Peyer's patch (tissue), 4 donors: ENCODE measurements around the gene CCDC167. TPM values are rescaled to one million over a fixed set of nuclear protein-coding genes. Genes with fewer than 3 reads are reported as not detected.

Source experiments
- DNase-seq, 3 donors: peaks; one replicate each; pipeline ENCODE4 v3.0.0-alpha.2; 2017 to 2019
- H3K27ac ChIP-seq, 4 donors: fragments of 200-600 bp; sonication (generic); one replicate each; pipeline ENCODE4 v1.5.1; 2016 to 2019
- H3K27me3 ChIP-seq, 2 donors: fragments of 200-600 bp; sonication (generic); one replicate each; pipeline ENCODE4 v1.5.1; 2019
- H3K36me3 ChIP-seq, 3 donors: fragments of 200-600 bp; sonication (generic); one replicate each; pipeline ENCODE4 v1.5.1; 2016 to 2019
- H3K4me1 ChIP-seq, 4 donors: fragments of 200-600 bp; sonication (generic); one replicate each; pipeline ENCODE4 v1.5.1; 2016 to 2019
- H3K4me3 ChIP-seq, 4 donors: fragments of 200-600 bp; sonication (generic); 1 replicate in 3 of 4; 2 replicates in 1 of 4; pipeline ENCODE4 v1.5.1; 2016 to 2019; ENCODE audit warnings: mild to moderate bottlenecking in 1 of 4
- H3K9me3 ChIP-seq, 4 donors: fragments of 200-600 bp; sonication (generic); one replicate each; pipeline ENCODE4 v1.5.1; 2016 to 2019; ENCODE audit warnings: mild to moderate bottlenecking in 1 of 4
- CTCF ChIP-seq, 6 experiments: fragments of 450-650 bp in 4 of 6; fragments of 200-600 bp in 2 of 6; sonication (generic) in 1 of 6; IDR thresholded peaks; one replicate each; pipeline ENCODE4 v1.5.1; 2017 to 2019; ENCODE audit warnings: antibody characterized with exemption in 6 of 6, mild to moderate bottlenecking in 3 of 6, moderate library complexity in 1 of 6
- POLR2A ChIP-seq, 2 donors: fragments of 450-650 bp; IDR thresholded peaks; one replicate each; pipeline ENCODE4 v1.5.1; 2017; ENCODE audit warnings: antibody characterized with exemption in 2 of 2, mild to moderate bottlenecking in 2 of 2, moderate library complexity in 2 of 2
- total RNA-seq, 4 donors: library from RNA; depleted of rRNA; stranded (reverse); fragments of >200 nt; gene quantifications; one replicate each; pipeline ENCODE4 v1.1.0, GENCODE V29; 2016

CCDC167 gene
- total RNA-seq, 4 donors from 2014 or later: 8.0 to 28.1 (median 19.3) TPM

DNA sequence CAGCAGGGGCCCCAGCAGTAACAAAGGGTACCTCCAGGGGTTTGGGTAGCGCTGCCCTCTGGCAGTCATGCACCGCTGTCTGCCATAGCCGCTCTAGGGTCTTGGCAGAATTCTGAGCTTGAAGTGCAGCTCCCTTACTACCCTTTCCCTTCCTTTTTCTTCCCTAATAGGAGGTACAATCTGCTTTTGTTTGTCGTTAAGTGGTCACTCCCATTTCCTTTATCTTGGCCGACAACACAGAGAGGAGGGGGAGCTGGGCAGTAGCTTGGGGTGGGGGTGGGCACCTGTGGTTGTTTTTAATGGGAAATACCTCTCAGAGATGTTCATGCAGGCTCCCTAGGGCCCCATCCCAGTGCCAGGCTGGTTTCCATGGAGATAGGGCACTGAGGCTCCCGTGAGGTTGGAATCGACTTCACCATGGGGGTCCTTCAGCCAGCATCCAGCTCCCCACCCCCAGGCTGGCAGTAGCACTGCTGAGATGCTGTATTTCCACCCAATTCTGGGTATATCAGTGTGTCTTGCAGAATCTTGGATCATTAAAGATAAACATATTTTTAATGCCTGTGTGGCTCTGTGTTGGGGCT lies 18.6 kb downstream of the CCDC167 start:
- Histone ChIP-seq H3K4me1 (no peaks in the 10 kb centered on the region), H3K36me3 (peaks cover 0 to 52% (median 0%) of the 10 kb centered on the region in 3 donors), H3K4me3 (no peak overlapping the region), H3K27ac (no peak overlapping the region), H3K27me3 (no peaks in the 10 kb centered on the region), H3K9me3 (no peaks in the 10 kb centered on the region)
- peak in 1 of 3 donors; percentile 31 for DNase-seq
- TF ChIP-seq CTCF (IDR thresholded peaks at IDR 0.05): no peak
- no peak for TF ChIP-seq POLR2A (IDR thresholded peaks at IDR 0.05)

GRCh38 chr6:37480118-37480736 lies 19.5 kb downstream of the CCDC167 start:
- no peaks in the 10 kb centered on the region for H3K4me1 ChIP-seq
- peak in 1 of 3 donors; percentile 34 for DNase-seq
- H3K4me3 ChIP-seq: no peak overlapping the region
- no peaks in the 10 kb centered on the region for H3K9me3 ChIP-seq
- no peaks in the 10 kb centered on the region for H3K27me3 ChIP-seq
- H3K36me3 ChIP-seq: peaks cover 0 to 59% (median 0%) of the 10 kb centered on the region in 3 donors
- H3K27ac ChIP-seq: no peak overlapping the region
- TF ChIP-seq CTCF (IDR thresholded peaks at IDR 0.05): no peak
- TF ChIP-seq POLR2A (IDR thresholded peaks at IDR 0.05): no peak

GRCh38 chr6:37479266-37479854 lies 20.3 kb downstream of the CCDC167 start:
- Histone ChIP-seq H3K27ac (no peak overlapping the region), H3K4me1 (no peaks in the 10 kb centered on the region), H3K36me3 (peaks cover 0 to 67% (median 0%) of the 10 kb centered on the region in 3 donors), H3K9me3 (no peaks in the 10 kb centered on the region), H3K4me3 (no peak overlapping the region), H3K27me3 (no peaks in the 10 kb centered on the region)
- TF ChIP-seq POLR2A (IDR thresholded peaks at IDR 0.05): no peak
- TF ChIP-seq CTCF (IDR thresholded peaks at IDR 0.05): no peak
- DNase-seq: no peak

DNA sequence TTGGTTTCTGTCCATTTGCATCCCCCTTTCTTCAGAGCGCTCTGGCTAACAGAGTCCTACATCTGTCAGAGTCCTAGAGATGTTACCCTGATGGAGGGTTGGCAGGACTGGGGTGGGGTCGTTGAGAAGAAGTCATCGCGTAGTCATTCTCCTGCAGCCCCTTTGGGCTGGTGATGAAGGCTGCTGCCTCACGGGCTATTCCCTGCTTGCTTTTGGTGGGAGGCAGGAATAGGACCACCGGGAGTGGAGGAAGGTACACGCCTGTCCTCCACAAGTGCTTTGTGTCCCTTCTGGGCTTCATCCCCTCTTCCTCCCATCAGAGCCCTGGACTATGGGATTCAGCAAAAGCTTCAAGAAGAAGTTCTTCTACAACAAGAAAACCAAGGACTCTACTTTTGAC lies 20.9 kb downstream of the CCDC167 start:
- Histone ChIP-seq H3K9me3 (no peaks in the 10 kb centered on the region), H3K4me1 (no peaks in the 10 kb centered on the region), H3K4me3 (no peak overlapping the region), H3K27ac (no peak overlapping the region), H3K36me3 (peaks cover 0 to 73% (median 0%) of the 10 kb centered on the region in 3 donors), H3K27me3 (no peaks in the 10 kb centered on the region)
- DNase-seq: peak in 1 of 3 donors; percentile 17
- TF ChIP-seq POLR2A (IDR thresholded peaks at IDR 0.05) (no peak), CTCF (IDR thresholded peaks at IDR 0.05) (no peak)

- TF ChIP-seq CTCF (IDR thresholded peaks at IDR 0.05): no peak
- peak in 1 of 3 donors; percentile 19 for DNase-seq
- H3K9me3 ChIP-seq: no peaks in the 10 kb centered on the region
- H3K36me3 ChIP-seq: peaks cover 0 to 81% (median 0%) of the 10 kb centered on the region in 3 donors
- no peaks in the 10 kb centered on the region for H3K4me1 ChIP-seq
- H3K27ac ChIP-seq: no peak overlapping the region
- no peaks in the 10 kb centered on the region for H3K27me3 ChIP-seq
- H3K4me3 ChIP-seq: no peak overlapping the region
These were observed 21.8 kb downstream of the CCDC167 start for GRCh38 chr6:37477656-37478435.
